GM15510 (cell line): ENCODE results near the gene FLNA.

ENCODE experiments used
- POLR2A ChIP-seq: IDR thresholded peaks from 3 replicates; pipeline ENCODE4 v1.6.1; 2011; ENCODE audit warnings: borderline replicate concordance; ENCODE audit not compliant: insufficient read length; ENCODE audit errors: extremely low read depth

Gene FLNA

GRCh38 chrX:154401918-154402621 lies 27.6 kb upstream of the FLNA start:
- TF ChIP-seq POLR2A, result no peak

GRCh38 chrX:154401045-154401799 lies 26.8 kb upstream of the FLNA start:
- peak; percentile 50 for TF ChIP-seq POLR2A

DNA sequence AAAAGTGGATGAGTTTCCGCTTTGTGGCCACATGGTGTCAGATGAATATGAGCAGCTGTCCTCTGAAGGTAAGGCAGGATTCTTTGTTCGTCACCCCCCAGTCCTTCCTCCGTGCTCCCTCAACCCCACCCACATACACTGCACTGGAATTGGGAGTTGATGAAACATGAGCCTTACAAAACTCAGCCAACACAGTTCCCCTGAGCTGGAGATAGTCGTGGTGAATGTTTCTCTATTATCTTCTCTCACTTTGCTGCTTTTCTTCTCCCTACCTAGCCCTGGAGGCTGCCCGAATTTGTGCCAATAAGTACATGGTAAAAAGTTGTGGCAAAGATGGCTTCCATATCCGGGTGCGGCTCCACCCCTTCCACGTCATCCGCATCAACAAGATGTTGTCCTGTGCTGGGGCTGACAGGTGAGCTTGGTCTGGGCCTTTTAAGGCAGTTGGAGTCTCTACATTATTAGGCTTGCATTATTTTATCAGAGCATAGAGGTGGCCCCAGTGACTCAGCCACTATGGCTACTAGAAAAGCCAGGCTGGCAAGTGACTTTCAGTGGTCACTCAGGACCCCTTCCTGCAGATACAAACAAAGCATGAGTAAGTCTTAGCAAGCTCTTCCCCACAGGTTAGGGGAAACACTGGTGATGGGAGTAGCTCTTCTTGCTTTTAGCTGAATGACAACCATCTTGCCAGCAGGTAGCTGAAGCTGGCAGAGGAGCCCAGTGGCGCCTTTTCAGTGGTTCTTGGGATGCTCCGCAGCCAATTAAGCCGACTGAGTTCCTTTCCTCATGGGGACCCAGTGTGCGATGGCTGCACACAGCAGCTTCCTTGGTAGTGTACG lies 25.3 kb upstream of the FLNA start:
- TF ChIP-seq POLR2A, result no peak

DNA sequence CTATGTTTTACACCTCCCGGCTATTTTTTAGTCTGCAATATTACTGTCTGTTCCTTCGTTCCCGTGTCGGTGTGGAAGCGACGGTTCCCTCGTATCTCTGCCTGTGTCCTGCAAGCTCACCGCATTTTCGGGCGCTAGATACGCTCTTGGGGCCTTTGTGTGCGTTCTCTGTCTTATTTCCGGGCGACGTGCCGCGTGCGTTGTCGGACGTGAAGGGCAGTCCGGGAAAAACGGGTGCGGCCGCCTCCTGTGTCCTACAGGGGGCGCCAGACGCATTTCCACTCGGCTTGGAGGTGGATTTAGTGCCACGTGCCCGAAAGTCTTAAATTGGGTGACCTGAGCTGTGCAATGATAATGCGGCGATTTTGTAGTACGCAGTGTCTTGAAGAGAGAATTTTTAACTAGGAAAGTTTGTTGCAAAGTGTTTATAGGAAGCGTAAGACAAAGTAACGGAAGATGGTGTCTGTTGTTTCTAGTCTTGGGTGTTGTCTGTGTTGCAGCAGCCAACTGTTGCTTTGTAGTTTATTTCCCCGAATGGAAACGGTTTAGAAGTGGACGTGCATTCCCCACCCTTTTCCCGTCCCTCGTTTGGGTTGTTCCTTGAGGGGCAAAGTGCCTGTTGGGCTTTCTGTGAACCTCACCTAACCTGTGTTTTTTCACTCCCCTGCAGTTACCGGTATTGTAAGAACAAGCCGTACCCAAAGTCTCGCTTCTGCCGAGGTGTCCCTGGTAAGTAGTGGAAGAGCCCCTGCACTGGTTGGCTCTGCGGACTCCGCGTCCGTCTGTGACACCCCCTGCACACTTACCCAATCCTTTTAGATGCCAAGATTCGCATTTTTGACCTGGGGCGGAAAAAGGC lies 24.5 kb upstream of the FLNA start:
- TF ChIP-seq POLR2A, result no peak

- TF ChIP-seq POLR2A, result peak; percentile 96
Observed at GRCh38 chrX:154397888-154398667, 23.6 kb upstream of the FLNA start, which contains the start of gene RPL10. RPL10 (plus strand) TSS chrX:154398377; CDS start chrX:154398520, 143 bp downstream.

GRCh38 chrX:154396973-154397887 lies 22.8 kb upstream of the FLNA start:
- TF ChIP-seq POLR2A, result peak; percentile 44

DNA sequence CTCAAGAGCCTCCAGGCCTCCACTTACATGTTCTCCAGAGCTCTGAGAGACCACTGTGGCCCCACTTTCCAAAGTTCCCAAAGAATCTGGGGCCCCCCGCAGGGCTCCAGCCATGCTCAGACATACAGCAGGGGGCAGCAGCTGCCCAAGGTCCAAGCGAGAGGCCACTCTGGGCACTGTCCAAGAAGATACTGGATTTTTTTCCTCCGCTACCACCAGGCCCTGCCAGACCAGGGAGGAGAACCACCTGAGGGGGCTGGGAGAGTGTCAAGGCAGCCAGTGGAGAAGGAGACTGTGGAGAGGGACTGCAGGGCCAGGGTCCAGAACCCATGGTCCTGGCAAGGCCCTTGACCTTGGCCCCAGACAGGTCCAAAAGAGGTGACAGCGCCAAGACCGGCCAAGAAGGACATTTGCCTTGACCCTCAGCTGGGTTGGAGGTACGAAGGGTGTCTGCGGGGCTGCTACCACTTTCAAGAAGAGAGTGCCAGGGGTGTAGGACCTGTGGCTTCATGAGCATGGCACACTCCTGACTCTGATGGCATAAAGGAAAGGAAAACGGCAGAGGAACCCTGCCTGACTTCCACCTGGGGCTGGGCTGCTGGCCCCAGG lies 10.0 kb upstream of the FLNA start:
- TF ChIP-seq POLR2A, result no peak

GRCh38 chrX:154383359-154384283 lies 9.2 kb upstream of the FLNA start:
- TF ChIP-seq POLR2A, result no peak

DNA sequence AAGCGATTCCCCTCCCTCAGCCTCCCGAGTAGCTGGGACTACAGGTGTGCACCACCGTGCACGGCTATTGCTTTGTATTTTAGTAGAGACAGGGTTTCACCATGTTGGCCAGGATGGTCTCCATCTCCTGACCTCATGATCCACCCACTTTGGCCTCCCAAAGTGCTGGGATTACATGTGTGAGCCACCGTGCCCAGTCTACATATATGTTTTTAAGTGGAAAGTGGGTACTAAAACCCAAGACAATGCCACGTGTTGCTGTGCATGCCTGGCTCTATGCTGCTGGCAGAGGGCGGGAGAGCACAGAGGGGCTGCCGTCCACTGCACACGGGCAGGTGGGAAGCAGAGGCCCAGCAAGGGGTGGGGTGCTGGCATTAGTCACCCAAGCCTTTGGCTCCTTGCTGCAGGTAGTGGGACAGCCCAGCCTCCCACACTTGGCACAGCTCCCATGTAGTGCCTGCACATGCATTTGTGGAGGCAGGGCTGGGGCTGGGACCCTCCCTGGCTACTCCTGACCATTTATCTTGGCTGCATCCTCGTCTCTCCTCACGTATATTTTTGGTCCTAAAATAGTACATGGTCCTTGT lies 8.1 kb upstream of the FLNA start:
- TF ChIP-seq POLR2A, result no peak

- no peak for TF ChIP-seq POLR2A
Observed at GRCh38 chrX:154381271-154381670, 6.8 kb upstream of the FLNA start.

- no peak for TF ChIP-seq POLR2A
Observed at GRCh38 chrX:154380787-154381186, 6.4 kb upstream of the FLNA start.

DNA sequence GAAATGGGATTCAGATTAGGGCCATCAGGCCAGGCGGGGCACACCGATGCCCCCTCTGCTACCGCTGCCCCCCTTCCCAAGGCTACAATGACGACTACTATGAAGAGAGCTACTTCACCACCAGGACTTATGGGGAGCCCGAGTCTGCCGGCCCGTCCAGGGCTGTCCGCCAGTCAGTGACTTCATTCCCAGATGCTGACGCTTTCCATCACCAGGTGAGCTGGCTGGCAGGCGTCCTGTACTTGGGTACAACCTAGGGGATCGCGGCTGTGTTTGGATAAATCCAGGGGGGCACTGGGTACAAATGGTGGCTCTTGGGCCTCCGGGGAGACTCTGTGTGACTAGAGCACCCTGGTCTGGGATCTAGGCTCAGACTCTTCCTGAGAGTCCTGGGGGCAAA lies 5.7 kb upstream of the FLNA start:
- no peak for TF ChIP-seq POLR2A
